GM20000 (cell line): Measurements from ENCODE around the gene LRRFIP1.
A peak's percentile ranks its signal among the peaks of the same experiment; 100 is the strongest.

Experiments
- DNase-seq: peaks from one replicate; pipeline ENCODE4 v3.0.0; 2012; ENCODE audit warnings: low spot score
- TF ChIP-seq, protein P1 (sequence below): IDR thresholded peaks from 2 replicates; pipeline ENCODE4 v1.5.1; 2012; ENCODE audit warnings: mild to moderate bottlenecking, control low read depth; ENCODE audit errors: extremely low read depth, missing control alignments

LRRFIP1 gene

DNA sequence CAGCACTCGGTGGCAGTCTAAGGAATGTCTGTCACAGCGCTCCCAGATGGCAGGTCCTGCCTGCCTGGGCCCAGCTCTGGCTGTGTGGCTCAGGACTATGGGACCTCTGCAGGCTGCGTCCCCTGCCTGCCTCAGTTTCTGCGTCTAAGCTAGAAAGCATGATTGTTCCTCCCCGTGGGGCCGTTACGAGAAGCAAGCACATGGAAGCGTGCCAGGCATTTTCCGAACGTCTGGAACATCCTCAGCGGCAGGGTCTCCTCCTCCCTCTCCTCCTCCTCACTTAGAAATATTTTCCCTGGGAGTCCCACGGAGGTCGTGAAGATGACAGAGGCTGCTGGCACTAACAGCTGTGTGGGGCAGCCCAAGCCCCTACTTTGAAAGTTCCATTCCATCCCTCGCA lies 43.3 kb downstream of the LRRFIP1 start:
- TF ChIP-seq, protein P1, sequence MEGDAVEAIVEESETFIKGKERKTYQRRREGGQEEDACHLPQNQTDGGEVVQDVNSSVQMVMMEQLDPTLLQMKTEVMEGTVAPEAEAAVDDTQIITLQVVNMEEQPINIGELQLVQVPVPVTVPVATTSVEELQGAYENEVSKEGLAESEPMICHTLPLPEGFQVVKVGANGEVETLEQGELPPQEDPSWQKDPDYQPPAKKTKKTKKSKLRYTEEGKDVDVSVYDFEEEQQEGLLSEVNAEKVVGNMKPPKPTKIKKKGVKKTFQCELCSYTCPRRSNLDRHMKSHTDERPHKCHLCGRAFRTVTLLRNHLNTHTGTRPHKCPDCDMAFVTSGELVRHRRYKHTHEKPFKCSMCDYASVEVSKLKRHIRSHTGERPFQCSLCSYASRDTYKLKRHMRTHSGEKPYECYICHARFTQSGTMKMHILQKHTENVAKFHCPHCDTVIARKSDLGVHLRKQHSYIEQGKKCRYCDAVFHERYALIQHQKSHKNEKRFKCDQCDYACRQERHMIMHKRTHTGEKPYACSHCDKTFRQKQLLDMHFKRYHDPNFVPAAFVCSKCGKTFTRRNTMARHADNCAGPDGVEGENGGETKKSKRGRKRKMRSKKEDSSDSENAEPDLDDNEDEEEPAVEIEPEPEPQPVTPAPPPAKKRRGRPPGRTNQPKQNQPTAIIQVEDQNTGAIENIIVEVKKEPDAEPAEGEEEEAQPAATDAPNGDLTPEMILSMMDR = no peak
- DNase-seq = no peak

DNA sequence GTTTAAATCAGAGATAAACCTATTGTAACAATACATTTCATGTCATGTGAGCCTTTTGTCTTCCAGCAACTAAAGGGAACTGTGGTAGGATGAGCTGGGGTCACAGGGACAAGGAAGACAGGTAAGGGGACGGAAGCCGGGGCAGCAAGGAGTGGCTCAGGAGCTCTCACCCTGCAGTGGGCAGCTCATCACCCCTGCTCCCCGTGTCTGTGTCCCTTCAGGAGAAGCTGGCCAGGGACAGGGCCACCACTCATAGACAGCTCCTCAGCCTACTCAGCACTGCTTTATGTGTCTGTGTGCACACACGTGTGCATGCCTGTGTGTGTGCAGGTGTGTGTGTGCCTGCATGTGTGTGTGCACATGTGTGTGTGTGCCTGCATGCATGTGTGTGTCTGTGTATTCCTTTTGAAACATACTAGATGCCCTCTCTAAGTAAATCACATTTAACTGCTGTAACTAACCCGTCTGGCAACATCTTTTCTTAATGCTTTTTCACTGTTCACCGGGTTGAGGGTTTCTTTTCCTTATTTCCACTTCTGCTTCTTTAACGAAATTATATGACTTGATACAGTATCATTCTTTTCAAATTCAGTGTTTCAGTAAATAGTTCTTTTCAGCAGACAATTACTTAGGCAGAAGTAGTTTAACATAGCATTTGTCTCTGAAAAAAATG lies 44.2 kb downstream of the LRRFIP1 start:
- no peak for DNase-seq
- TF ChIP-seq, protein P1 = no peak

DNA sequence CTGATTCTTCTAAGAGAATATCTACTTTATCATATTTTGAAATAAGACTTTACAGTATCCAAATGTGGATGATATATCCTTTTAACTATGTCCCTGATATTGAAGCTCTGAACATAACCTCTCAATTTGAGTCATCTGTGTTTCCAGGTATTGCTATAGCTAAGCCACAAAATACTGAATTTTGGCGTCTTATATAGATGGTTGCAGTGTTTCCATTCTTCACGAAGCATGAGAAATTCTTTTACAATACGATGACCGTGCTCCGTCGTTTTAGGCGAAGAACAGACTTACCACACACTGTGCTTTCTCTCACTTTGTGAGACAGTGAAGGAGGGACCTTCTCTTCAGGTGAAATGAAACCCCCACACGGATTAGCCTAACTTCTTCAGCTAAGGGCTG lies 45.3 kb downstream of the LRRFIP1 start:
- TF ChIP-seq, protein P1 = no peak
- DNase-seq = no peak

DNA sequence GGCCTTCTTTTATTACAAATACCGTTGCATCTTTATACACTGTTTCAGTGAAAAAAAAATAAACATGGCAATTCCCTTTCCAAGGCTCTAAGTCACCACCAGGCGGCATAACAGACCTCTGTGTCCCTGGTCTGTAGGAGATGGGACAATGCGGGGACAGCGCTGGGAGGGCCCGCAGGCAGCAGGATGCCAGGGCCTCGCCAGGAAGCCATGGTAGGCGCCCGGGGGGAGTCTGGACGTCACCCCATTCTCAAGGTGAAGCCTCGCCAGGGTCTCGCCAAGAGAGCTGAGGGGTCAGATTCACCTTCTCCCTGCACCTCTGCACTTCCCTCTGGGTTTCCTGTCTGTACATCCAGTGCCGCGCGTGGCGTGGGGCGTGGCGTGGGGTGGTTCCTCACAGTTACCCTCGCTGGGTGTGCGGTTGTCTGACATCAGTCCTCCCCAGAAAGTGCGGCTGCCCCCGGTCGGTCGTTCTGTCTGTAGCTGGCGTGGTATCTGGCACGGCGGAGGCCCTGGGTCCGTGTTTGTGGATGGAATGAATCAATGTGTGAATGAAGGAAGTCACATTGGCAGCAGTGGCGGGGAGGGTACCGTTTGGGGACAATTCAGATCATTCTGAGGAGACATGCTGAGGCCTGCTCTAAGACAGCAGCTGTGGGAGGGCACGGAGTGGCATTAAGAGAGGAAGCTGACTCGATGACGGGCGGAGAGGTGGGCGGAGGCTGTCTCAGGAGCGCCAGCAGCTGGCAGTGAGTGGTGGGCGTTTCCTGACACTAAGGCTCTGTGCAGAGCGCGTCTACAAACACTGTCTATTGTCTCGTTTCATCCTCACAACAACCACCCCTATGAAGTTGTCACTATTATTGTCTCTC lies 46.0 kb downstream of the LRRFIP1 start:
- TF ChIP-seq, protein P1 = peak; percentile 67
- peak; percentile 52 for DNase-seq

DNA sequence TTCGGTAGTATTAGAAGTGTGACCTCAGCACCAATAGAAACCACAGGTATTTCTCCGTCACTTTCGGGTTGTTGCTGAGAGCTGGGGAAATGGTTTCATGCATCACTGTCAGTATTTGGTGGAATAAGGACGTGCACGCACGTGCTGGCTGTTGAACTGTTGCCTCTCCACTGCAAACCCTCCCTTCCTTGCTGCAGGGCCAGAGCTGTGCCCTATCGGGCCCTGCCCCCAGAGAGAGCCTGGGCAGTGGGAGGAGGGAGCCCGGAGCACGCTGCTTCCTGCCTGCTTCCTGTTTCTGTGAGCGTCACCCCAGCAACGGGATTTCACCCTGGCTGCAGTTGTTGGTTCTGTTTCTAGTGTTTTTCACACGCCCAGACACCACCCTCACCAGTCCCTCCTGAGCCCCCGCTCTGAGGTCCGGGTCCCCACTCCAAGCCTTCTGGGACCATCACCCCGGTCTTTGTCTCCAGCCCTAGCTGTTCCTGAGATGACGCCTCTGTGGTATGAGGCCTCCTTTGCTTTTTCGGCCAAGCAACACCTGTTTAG lies 47.4 kb downstream of the LRRFIP1 start:
- TF ChIP-seq, protein P1 = no peak
- peak; percentile 77 for DNase-seq

DNA sequence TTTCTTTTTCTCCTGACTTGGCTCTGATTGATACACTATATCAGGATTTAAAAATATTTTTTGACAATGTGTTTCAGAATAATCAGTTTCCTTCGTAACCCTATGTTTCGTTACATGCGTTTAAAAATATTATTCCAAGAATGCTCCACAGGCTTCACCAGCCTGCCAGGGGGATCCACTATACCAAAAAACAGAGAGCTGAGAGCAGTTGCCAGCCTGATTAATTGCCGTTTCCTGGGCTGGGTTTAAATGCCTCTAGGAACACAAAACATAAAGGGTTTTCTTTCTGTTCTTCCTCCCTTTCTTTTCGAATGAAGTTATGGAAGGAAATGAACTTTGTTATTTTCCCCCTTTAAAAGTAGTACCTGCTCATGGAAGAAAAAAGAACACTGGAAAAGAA lies 47.9 kb downstream of the LRRFIP1 start:
- no peak for DNase-seq
- TF ChIP-seq, protein P1 = no peak
